WTC11 (cell line): ENCODE measurements around the gene SND1. TPM values are rescaled to one million over a fixed set of nuclear protein-coding genes. Genes with fewer than 3 reads are reported as not detected.

Experiments used
- ATAC-seq: fragments of 200-7000 bp; cut with Tn5 transposase; 2 replicates; pipeline ENCODE4 v1.10.0; 2021; ENCODE audit warnings: mild to moderate bottlenecking, moderate library complexity
- CTCF ChIA-PET: fragments of 300-600 bp; sonication (Branson Sonifier 250); formaldehyde crosslinking; loops from one replicate; lab custom pipeline; 2021; ENCODE audit warnings: antibody characterized with exemption; lab: Charles Lee
- POLR2A ChIA-PET: fragments of 350-600 bp; sonication (Branson Sonifier 250); formaldehyde crosslinking; loops from one replicate; lab custom pipeline; 2021; ENCODE audit warnings: antibody characterized with exemption; lab: Charles Lee
- DNase-seq: peaks from one replicate; pipeline ENCODE4 v3.0.0; 2021; ENCODE audit warnings: low spot score
- H3K27ac Mint-ChIP-seq: 2 replicates; pipeline ENCODE4 v1.8.0; 2021; ENCODE audit warnings: mixed read lengths
- H3K27me3 Mint-ChIP-seq: 2 replicates; pipeline ENCODE4 v1.8.0; 2021; ENCODE audit warnings: low read depth, mild to moderate bottlenecking, moderate library complexity, mixed read lengths
- H3K36me3 Mint-ChIP-seq: 2 replicates; pipeline ENCODE4 v1.8.0; 2021; ENCODE audit warnings: mixed read lengths
- H3K4me1 Mint-ChIP-seq: 2 replicates; pipeline ENCODE4 v1.8.0; 2022; ENCODE audit warnings: mixed read lengths
- H3K4me3 Mint-ChIP-seq: 2 replicates; pipeline ENCODE4 v1.8.0; 2021; ENCODE audit warnings: mild to moderate bottlenecking, moderate library complexity, mixed read lengths
- H3K9me3 Mint-ChIP-seq: 2 replicates; pipeline ENCODE4 v1.8.0; 2021; ENCODE audit warnings: mixed read lengths
- ATF3 ChIP-seq: sonication (generic); formaldehyde crosslinking; conservative IDR thresholded peaks from 2 replicates; pipeline ENCODE4 v1.8.1; 2022; ENCODE audit warnings: mild to moderate bottlenecking, missing genetic modification reagents
- ATF6 ChIP-seq: sonication (generic); formaldehyde crosslinking; IDR thresholded peaks from 2 replicates; pipeline ENCODE4 v1.8.1; 2023; ENCODE audit warnings: mild to moderate bottlenecking, missing genetic modification reagents
- CDX4 ChIP-seq: fragments of 250-450 bp; sonication (Bioruptor Pico); IDR thresholded peaks from 2 replicates; pipeline ENCODE4 v1.9.0; 2021; ENCODE audit warnings: moderate library complexity, mild to moderate bottlenecking, inconsistent platforms, borderline replicate concordance
- CREM ChIP-seq: sonication (generic); formaldehyde crosslinking; IDR thresholded peaks from 2 replicates; pipeline ENCODE4 v1.8.1; 2022; ENCODE audit warnings: mild to moderate bottlenecking, missing genetic modification reagents, moderate library complexity
- E2F1 ChIP-seq: sonication (generic); formaldehyde crosslinking; IDR thresholded peaks from 2 replicates; pipeline ENCODE4 v1.8.0; 2022; ENCODE audit warnings: mild to moderate bottlenecking, missing genetic modification reagents
- EMX1 ChIP-seq: fragments of 250-450 bp; sonication (Bioruptor Pico); IDR thresholded peaks from 2 replicates; pipeline ENCODE4 v1.8.0; 2021; ENCODE audit warnings: mild to moderate bottlenecking
- GABPB1 ChIP-seq: sonication (generic); formaldehyde crosslinking; IDR thresholded peaks from 2 replicates; pipeline ENCODE4 v1.8.1; 2023; ENCODE audit warnings: mild to moderate bottlenecking, missing genetic modification reagents
- HMGA2 ChIP-seq: fragments of 250-450 bp; sonication (Bioruptor Pico); IDR thresholded peaks from 2 replicates; pipeline ENCODE4 v1.4.0; 2021; ENCODE audit warnings: mild to moderate bottlenecking, moderate library complexity
- NFE2L1 ChIP-seq: sonication (generic); formaldehyde crosslinking; IDR thresholded peaks from 2 replicates; pipeline ENCODE4 v1.8.1; 2023; ENCODE audit warnings: missing genetic modification reagents
- NFYB ChIP-seq: sonication (generic); formaldehyde crosslinking; conservative IDR thresholded peaks from 2 replicates; pipeline ENCODE4 v1.8.0; 2022; ENCODE audit warnings: low read depth, missing genetic modification reagents
- NR1H2 ChIP-seq: sonication (generic); formaldehyde crosslinking; IDR thresholded peaks from 2 replicates; pipeline ENCODE4 v1.9.0; 2021; ENCODE audit warnings: mild to moderate bottlenecking, moderate library complexity, missing genetic modification reagents
- PREB ChIP-seq: sonication (generic); formaldehyde crosslinking; IDR thresholded peaks from 2 replicates; pipeline ENCODE4 v1.8.1; 2022; ENCODE audit warnings: mild to moderate bottlenecking, missing genetic modification reagents, moderate library complexity, borderline replicate concordance
- PRRX2 ChIP-seq: fragments of 250-450 bp; sonication (Bioruptor Pico); IDR thresholded peaks from 2 replicates; pipeline ENCODE4 v1.8.0; 2021; ENCODE audit warnings: mild to moderate bottlenecking
- TP53 ChIP-seq: sonication (generic); formaldehyde crosslinking; IDR thresholded peaks from 2 replicates; pipeline ENCODE4 v1.8.1; 2023; ENCODE audit warnings: mild to moderate bottlenecking, missing genetic modification reagents
- USF1 ChIP-seq: sonication (generic); formaldehyde crosslinking; IDR thresholded peaks from 2 replicates; pipeline ENCODE4 v1.8.0; 2022; ENCODE audit warnings: mild to moderate bottlenecking, missing genetic modification reagents
- USF2 ChIP-seq: sonication (generic); formaldehyde crosslinking; IDR thresholded peaks from 2 replicates; pipeline ENCODE4 v1.8.1; 2023; ENCODE audit warnings: mild to moderate bottlenecking, missing genetic modification reagents, moderate library complexity
- ZMAT4 ChIP-seq: fragments of 250-450 bp; sonication (Bioruptor Pico); IDR thresholded peaks from 2 replicates; pipeline ENCODE4 v1.9.0; 2021; ENCODE audit warnings: mild to moderate bottlenecking
- ZNF396 ChIP-seq: fragments of 250-450 bp; sonication (Bioruptor Pico); IDR thresholded peaks from 2 replicates; pipeline ENCODE4 v1.8.0; 2021; ENCODE audit warnings: mild to moderate bottlenecking, moderate library complexity, borderline replicate concordance
- ZNF425 ChIP-seq: fragments of 250-450 bp; sonication (Bioruptor Pico); conservative IDR thresholded peaks from 2 replicates; pipeline ENCODE4 v1.9.0; 2021; ENCODE audit warnings: mild to moderate bottlenecking
- ZSCAN18 ChIP-seq: fragments of 250-450 bp; sonication (Bioruptor Pico); IDR thresholded peaks from 2 replicates; pipeline ENCODE4 v2.1.2; 2022; ENCODE audit warnings: mild to moderate bottlenecking, moderate library complexity
- total RNA-seq: library from RNA; stranded (reverse); gene quantifications from 3 replicates; pipeline ENCODE4 v1.2.3, GENCODE V29; 2021

SND1 gene
- total RNA-seq, 1 experiment from 2014 or later = 261 TPM

GRCh38 chr7:128102490-128103291 lies 450.7 kb downstream of the SND1 start:
- no peak overlapping the region for H3K4me3 Mint-ChIP-seq
- no peak for ATAC-seq
- no peak for DNase-seq

More at GRCh38 chr7:128102490-128103291, 450.7 kb downstream of the SND1 start:
- no peak overlapping the region for H3K27ac Mint-ChIP-seq
- CTCF ChIA-PET = interaction anchor here (0.9 to 9.1 kb wide), 3 partner anchors 33 to 106 kb away, joined by 3 to 133 read pairs (median 17); no protein-coding TSS in a partner anchor
- peaks cover 48% of the 10 kb centered on the region for H3K27me3 Mint-ChIP-seq
- no peaks in the 10 kb centered on the region for H3K9me3 Mint-ChIP-seq
- H3K36me3 Mint-ChIP-seq = no peaks in the 10 kb centered on the region
- TF ChIP-seq NR1H2 (CRISPR knock-in tag) (no peak), CDX4 (CRISPR knock-in tag) (no peak), ZMAT4 (CRISPR knock-in tag) (no peak), NFYB (CRISPR knock-in tag) (no peak), NFE2L1 (CRISPR knock-in tag) (no peak), PRRX2 (CRISPR knock-in tag) (no peak), ATF3 (CRISPR knock-in tag) (no peak), USF1 (no peak), USF2 (CRISPR knock-in tag) (no peak), ATF6 (no peak), EMX1 (CRISPR knock-in tag) (no peak), PREB (no peak), TP53 (CRISPR knock-in tag) (no peak), ZNF425 (CRISPR knock-in tag) (no peak), E2F1 (CRISPR knock-in tag) (no peak), ZNF396 (CRISPR knock-in tag) (no peak), CREM (CRISPR knock-in tag) (no peak), HMGA2 (CRISPR knock-in tag) (no peak), GABPB1 (CRISPR knock-in tag) (no peak), ZSCAN18 (CRISPR knock-in tag) (no peak)
- peaks cover 15% of the 10 kb centered on the region for H3K4me1 Mint-ChIP-seq
- POLR2A ChIA-PET = interaction anchor here (0.7 to 0.9 kb wide), 2 partner anchors 62 to 107 kb away, joined by 3 read pairs; no protein-coding TSS in a partner anchor
